Measurements from ENCODE around the gene BTN1A1.
"Not testable (repeated sequence)": the region's sequence is repeated elsewhere in the genome, so short reads cannot be mapped to it uniquely, and the experiment has no call there.

The BTN1A1 gene

DNA sequence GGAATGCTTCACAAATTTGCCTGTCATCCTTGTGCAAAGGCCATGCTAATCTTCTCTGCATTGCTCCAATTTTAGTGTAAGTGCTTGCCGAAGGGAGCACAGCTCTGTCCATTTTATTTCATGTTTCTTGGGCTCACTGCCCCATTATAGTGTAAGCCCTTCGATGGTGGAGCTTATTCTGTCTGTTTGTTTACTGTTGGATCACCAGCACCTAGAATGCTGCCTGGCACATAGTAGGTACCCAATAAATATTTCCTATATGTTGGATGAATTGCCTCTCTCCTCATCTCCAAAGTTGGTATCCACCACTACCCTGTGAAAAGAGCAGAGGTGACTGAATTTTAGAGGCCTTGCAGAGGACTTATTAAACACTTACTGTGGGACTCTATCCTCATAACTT is 19.3 kb downstream of the BTN1A1 start:
- DNase-seq, result no peak

DNA sequence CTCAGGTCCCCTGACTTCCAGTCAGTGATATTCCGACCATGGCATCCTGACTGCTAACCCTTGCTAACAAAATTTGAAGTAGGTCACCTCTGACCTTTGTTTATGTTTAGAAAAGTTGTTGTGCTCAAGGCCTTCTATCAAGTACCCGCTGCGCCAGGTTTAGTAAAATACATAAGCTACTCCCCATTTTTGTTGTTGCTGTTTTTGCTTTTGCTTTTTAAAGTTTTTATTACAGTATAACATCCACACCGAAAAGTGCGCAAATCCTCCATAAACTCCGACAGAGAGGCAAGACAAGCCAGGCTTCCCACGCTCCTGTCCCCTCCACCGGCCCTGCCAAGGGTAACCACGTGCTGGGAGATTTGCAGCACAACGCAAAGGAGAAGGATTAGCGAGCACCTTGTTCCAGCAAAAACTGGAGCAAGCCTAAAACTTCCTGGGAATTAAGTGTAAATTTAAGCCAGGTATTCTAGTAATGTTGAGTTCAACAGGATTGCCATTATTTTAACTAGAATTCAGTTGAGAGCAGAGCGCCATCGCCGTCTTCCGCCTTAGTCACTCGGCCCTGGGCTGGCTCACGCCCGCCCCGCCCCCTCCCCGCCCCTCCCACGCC is 20.2 kb downstream of the BTN1A1 start:
- no peak for DNase-seq

DNA sequence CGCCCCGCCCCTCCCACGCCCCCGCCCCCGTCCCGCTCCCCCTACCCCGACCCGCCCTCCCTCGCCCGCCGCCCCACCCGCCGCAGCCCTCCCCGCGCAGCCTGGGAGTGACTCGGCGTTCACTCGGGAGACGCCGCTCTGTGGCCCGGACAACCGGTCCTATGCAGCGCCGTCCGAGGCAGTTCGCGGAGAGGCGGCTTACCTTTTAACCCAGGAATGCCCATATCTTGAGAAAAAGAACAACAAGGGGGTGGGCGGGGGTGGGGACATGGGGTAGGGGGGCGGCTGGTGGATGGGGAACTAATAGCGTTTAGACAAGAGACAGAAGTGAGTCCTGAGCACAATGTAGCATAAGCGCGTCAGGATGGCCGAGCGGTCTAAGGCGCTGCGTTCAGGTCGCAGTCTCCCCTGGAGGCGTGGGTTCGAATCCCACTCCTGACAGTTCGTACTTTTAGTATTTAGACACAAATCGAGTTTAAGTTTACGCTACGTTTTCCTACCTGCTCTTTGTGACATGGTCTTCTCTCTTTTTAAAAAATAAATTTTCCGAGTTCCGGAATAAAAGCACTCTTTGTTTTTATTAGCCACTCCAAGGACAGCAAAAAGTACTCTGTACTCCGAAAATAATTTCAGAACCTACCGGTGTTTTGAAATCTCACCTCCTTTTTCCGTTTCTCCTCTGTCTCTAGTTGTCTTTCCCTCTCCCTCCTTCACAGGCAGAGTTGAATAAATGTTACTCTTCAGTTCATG is 20.9 kb downstream of the BTN1A1 start:
- peak; percentile 91 for DNase-seq

DNA sequence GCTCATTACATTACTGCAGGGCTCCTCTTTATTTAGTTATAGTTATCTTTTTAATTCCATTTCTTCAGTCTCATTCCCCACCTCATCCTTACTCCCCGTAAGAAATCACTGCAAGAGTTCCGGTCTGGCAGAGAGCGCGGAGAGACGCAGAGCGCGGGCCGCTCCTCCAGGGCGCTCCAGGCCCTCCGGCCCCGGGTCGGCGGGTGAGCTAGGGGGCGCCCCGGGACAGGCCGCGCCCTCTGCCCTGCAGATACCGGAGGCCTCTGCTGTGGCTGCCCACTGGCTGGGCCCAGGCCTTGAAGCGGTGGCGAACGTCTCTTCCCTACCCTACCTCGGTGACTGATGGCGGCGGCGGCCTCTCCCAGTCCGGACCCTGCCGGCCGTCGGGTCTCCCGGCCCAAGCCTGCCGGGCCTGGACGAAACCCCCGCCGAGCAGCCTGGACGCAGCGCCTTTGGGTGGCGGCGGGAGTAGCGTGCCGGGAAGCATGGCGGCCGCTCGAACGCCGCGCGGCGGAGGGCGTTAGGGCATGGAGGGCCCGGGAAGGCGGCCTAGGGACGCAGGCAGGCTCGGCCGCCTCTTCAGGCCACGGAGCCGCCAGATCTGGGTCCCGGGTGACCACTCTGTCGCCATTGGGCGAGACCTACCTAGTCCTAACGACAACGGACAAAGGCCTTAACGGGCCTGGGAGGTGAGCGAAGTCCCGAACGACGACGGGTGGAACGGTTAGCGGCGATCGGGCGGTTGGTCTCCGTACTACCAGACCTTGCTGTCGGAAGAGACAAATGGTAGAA is 21.7 kb downstream of the BTN1A1 start:
- peak; percentile 81 for DNase-seq

DNA sequence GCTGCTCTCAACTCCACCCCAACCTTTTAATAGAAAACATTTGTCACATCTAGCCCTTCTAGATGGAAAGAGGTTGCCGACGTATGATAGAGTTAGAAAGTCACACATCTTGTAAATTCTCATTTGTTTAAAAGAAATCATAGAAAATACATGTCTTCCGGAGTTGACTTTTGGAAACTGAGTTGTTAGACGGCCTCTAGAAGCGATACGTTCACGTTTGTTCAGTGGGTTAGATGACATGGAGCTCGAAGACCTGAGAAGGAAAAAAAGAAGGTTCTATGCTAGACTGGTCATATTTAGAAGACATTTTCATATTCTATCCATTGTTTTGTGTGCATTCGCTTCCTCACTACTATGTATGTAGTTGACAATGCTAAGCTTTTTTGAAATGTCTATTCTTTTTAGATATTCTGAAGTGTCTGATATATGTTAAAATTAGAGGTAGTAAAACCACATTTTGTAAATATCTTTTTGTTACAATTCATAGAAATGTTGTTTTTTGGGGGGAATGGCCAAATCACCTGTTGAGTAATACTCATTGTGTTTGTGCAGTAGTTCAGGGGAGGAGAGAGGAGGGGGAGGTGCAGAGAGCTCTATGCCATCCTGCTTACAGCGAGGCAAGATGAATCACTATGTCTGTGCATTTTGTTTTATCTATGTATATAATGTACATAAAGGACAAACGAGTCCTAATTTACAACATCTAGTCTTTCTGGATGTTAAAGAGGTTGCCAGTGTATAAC is 22.6 kb downstream of the BTN1A1 start:
- peak; percentile 40 for DNase-seq

DNA sequence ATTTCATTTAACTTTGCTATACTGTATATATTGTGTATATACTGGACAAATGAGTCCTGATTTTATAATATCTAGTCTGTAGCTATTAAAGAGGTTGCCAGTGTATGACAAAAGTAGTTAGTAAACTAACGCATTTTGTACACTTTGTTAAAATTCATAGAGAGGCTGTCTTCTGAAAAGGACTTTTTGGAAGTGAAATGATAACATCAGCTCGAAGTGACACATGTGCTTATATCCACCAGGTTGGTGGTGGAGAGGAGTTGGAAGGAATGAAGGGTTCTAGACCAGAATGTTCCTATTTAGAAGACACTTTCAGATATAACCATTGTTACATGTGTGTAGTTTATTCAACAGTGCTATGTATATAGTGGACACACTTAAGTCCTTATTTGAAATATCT is 24.2 kb downstream of the BTN1A1 start:
- not testable (repeated sequence) for DNase-seq

DNA sequence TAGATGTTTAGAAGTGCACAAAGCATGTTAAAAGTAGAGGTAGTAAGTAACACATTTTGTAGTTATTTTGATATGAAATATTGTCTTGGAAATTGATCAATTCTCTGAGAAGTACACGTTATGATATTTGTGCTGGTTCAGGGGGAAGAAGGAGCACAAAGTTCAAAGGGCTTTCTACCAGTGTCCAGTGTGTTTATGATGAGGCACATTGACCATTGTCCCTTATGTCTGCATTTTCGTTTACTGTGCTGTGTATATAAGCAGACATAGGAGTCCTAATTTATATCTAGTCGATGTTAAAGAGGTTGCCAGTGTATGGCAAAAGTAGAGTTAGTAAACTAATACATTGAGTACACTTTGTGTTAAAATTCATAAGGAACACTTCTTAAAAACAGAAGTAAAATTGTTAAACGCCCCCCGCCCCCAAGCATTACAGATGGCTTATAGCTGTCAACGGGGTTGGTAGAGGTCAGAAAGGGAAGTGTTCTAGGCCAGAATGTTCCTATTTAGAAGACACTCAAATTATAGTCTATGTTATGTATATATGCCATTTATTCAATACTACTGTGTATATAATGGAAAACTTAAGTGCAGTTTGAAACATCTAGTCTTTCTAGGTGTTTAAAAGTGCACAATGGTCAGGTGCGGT is 24.7 kb downstream of the BTN1A1 start:
- no peak for DNase-seq

DNA sequence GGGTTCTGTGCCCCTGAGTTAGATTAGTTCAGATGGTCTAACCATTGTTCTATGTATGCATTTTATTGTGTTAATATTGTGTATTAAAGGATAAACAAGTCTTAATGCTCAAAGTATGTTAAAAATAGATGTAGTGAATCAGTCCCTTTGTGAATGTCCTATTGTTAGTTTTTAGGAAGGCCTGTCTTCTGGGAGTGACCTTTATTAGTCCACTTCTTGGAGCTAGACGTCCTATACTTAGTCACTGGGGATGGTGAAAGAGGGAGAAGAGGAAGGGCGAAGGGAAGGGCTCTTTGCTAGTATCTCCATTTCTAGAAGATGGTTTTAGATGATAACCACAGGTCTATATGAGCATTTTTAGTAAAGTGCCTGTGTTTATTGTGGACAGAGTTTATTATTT is 25.7 kb downstream of the BTN1A1 start:
- DNase-seq, result no peak

DNA sequence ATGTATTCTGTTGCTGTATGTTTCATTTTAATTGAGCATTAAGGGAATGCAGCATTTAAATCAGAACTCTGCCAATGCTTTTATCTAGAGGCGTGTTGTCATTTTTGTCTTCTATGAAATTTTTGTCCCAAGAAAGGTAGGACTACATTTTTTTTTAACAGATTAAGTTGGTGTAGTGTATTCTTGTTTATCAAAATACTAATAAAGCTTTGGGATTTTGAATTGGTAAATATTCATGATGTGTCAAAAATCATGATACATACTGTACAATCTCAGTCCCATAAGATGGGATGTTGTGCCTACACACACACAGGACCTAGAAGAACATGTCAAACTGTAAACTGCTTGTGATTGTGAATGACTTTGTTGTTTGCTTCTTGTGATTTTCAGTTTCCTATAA is 26.8 kb downstream of the BTN1A1 start:
- no peak for DNase-seq

DNA sequence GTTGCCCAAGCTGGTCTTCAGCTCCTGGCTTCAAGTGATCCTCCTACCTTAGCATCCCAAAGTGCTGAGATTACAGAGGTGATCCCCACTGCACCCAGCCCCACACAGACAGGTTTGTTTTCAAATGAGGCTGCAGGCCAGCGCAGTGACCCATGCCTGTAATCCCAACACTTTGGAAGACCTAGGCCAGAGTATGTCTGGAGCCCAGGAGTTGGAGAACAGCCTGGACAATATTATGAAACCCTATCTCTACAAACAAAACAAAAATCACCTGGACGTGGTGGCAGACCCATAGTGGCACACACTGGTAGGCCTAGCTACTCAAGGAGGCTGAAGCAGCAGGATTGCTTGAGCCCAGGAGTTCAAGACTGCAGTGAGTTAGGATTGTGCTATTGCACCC is 30.1 kb downstream of the BTN1A1 start:
- no peak for DNase-seq

DNA sequence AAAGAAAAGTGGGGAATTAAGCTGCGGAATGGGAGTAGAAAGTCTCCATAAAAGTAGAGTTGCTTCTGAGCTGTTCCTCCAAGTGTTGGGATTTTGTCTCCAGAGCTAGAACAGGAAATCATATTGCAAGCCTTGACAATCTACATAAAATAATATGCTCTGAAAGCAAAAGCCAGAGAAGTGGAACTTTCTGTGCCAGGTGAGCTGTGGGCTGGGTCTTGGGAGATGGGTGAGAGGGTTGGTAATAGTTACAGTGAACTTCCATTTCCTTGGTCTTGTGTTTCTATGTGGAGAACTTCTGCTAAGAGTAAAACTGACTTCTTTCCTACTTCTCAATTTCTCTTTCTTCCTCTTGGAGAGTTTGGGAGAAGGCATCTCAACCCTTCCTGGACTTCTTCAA is 31.8 kb downstream of the BTN1A1 start:
- DNase-seq, result no peak

DNA sequence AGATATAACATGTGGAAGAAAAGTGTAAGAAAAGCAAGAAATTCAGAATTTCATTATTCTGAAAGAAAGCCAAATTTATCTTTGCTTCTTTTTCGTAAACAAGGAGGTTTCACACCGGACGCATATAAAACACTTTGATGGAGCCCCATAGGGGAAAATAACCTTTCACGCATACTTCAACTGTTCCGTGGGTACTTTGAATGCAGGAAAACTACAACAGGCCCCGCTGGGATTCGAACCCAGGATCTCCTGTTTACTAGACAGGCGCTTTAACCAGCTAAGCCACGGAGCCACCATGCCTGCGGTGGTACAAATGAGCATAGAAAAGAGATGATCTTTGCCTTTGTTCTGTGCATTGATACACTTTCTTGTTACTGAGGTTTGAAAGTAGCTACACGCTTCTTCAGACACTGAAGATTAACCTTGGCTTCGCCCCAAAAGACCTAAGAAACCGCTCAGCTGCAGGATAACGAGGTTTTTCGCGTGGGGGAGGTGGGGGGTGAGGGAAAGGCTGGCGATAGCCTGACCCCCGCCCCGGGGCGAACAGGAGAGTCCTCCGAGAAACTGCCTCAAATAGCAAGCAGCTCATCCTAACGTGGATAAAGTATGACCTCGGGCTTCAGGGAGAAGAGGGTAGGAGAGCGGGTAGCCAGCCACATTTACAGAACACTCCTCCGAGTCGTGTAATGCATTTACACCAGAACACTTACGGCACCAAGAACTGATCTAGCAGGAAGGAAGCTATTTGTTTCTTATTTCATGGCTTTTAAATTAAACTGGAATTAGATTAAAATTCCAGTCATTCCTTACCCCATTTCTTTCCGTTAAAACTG is 32.8 kb downstream of the BTN1A1 start:
- peak; percentile 92 for DNase-seq

DNA sequence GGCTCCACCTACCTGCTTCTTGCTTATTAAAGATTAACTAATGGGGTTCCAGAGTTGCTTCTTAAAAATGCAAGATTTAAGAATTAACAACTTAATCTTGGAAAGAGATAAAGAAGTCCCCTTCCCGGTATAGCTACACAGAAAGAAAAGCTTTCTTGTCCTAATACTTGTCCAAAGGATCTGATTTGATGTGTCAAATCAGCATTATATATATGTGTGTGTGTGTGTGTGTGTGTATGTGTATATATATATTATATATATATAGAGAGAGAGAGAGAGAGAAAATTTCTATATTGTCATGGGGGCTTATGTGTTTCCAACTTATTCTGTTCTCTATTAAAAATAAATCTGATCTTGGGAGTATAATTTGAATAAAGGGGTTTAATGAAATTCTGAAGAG is 33.4 kb downstream of the BTN1A1 start:
- no peak for DNase-seq

DNA sequence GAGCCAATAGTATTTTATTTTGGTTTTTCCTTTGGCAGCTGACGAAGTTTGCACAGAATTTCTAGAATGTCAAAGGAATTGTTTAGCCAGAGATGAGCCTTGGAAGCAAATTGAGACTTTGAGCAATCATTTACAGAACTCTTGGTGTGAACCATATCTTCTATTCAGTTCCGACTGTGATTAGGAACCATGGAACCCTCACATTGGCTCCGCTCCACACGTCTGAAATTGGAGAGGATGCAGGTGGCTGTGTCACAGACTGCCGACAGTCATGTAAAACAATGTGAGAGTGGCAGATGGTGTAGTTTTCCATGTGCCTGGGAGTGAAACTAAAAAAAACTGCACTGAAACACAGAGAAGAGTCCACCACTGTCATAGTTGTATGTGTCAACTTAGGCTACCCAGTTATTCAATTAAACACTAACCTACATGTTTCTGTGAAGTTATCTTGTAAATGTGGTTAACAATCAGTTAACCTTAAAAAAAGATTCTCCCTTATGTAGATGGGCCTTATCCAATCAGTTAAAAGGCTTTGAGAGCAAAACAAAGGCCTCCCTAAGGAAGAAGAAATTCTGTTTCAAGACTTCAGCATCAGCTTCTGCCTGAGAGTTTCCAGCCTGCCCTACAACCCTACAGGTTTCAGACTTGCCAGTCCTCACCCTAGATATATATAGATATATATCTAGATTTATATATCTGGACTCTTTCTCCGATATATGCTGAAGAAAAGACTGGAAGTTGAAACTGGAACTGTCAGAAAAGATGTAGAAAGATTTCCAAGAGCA is 34.8 kb downstream of the BTN1A1 start:
- DNase-seq, result no peak

DNA sequence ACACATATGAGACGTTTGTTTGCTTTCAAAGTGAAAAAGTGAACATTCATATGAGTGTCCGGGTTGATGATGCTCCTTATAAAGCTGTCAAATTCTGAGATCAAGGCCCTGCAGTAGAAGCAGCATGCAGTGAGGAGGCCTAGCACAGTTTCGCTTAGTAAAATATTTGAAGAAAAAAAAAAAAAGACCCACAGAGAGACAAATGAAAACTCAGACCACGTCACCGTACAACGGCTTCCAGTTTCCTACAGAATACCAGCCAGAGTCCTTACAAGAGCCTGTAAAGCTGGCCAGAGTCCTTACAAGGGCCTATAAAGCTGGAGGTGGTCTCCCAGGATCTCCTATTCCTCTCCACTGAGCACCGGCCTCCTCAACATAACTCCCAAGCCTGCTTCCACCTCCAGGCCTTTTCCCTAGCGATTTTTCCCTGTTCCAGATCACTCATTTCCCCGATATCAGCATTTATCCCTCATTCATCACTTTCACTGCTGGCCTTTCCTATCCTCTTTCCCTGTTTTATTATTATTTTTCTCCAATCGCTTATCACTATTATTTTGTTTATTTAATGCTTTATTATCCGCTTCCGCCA is 36.6 kb downstream of the BTN1A1 start:
- peak; percentile 87 for DNase-seq

DNA sequence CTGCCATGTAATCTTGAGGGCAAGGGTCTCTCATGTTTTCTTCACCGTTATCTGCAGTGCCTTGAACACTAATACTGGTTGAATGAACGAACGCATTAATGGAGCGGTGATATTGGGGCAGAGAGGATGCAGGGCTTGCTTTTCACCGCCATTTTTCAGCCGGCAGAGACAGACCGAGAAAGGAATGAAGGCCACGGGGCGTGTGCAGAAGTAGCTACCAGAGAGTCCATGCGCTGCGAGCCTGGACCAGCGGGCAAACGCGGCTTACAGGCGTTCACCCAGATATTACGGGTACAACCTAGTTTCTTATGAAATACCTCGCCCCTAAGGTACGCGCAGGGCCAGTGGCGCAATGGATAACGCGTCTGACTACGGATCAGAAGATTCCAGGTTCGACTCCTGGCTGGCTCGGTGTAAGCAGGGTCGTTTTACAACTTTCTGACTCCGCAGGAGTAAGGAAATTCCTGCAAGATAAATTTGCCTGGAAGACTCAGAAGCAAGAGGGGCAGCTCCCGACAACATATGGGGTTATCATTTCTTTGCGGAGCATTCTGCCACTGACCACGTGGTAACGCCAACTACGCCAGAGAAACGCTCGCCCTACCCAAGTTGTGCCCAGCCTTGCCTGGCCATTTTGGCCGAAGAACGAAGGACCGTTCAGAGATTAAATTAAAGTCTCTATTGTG is 37.2 kb downstream of the BTN1A1 start:
- DNase-seq, result peak; percentile 97

DNA sequence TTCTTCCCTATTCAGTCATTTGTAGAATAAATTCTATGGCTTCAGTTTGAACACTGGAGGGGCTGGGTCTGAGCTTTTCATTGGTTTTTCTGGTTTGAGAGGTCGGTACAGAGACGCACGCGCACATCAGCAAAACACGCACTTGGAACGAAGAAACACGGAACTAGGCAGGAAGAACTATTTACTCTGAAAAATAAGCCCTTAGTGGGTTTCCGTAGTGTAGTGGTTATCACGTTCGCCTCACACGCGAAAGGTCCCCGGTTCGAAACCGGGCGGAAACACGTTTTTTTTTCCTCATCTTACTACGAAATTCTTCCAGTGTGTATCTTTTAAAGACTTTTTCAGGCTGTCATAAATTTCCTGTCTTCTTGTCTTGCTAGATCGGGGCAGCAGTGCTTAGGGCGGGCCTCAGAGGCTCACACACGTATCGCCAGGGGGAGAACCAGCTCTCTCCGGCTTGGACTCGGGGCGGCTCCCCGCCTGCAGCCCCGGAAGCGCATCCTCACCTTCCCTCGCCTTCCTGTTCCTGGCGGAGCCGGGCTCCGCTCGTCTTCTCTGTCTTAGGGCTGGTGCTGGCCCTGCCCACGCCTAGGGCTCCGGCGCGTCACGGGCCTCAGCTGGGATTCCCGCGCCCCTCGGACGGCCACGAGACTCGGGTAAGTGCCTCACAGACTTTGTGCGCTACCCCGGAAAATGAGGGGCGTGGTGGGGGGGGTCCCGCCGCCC is 37.9 kb downstream of the BTN1A1 start, which contains the start of gene HMGN4:
HMGN4 (plus strand) TSS at position 521 of the 726 bp plus-strand sequence. CDS start 6,841 bp downstream, outside the sequence.
- DNase-seq, result peak; percentile 92

DNA sequence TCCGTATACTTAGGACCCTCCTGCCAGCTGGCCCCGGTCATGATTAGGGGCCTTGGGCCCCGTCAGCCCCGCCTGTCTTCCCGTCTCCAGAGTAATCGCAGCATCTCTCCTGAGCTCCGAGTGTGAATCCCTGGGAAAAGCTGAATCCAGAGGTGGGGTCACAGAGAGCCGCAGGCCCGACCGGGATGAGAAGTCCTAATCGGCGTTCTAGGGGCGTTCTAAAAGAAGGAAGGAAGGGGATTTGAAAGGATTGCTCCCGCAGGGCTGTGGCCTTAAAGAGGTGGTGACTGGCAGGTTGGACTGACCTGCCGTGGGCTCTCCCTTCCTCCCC is 38.4 kb downstream of the BTN1A1 start:
- DNase-seq, result no peak

DNA sequence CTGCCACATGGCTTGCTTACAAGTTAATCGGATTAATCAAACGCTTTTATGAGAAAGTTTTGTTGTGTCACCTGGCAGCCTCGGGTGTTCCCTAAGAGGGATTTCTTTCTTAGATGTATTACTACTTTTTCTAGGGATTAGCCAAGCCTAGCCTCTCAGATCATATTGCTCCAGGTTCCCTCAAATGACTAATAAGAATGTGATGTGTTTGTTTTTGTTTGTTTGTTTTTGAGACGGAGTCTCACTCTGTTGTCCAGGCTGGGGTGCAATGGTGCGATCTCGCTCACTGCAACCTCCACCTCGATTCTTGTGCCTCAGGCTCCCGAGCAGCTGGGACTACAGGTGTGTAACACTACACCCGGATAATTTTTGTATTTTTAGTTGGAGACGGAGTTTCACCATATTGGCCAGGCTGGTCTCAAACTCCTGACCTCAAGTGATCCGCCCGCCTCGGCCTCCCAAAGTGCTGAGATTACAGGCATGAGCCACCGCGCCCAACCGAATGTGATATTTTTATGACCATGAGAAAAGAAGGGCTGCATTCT is 39.0 kb downstream of the BTN1A1 start:
- no peak for DNase-seq

Data from fibroblast of skin of right biceps (primary cell).